Measurements from ENCODE around the gene DNAH8. TPM values are rescaled to one million over a fixed set of nuclear protein-coding genes. Genes with fewer than 3 reads are reported as not detected.

DNAH8 gene
- total RNA-seq, 1 experiment from 2014 or later = not detected

- no peaks in the 10 kb centered on the region for H3K36me3 ChIP-seq (ENCODE audit: control insufficient read depth, insufficient read depth, low read length)
- in situ Hi-C loops (cut with HindIII; ENCODE audit: low pct_unique_long_range_greater_than_20kb, low sequenced_read_pairs) = no loop called here
- DNase-seq (ENCODE audit: low read depth, low spot score) (no peak), ATAC-seq (no peak)
- CTCF ChIA-PET = no interaction called here
- intact Hi-C loops (cut with micrococcal nuclease; ENCODE audit: unreplicated experiment) = no loop called here
- no peak overlapping the region for H3K4me3 ChIP-seq (ENCODE audit: low read depth in 2 of 2, low read length in 2 of 2)
- H3K27me3 ChIP-seq (ENCODE audit: control insufficient read depth, insufficient read depth, low read length) = peaks cover 3% of the 10 kb centered on the region; the same call in 1 of the 2 replicates
- no peak overlapping the region for H3K27ac ChIP-seq (ENCODE audit: low read length)
- no peaks in the 10 kb centered on the region for H3K4me1 ChIP-seq (ENCODE audit: control insufficient read depth, insufficient read depth, low read length)
- BruUV-seq (replicated peaks) = no TSS peak
- POLR2A ChIA-PET = no interaction called here
- TF ChIP-seq SIN3A (IDR thresholded peaks at IDR 0.05; ENCODE audit: borderline replicate concordance, insufficient read depth, low read depth, low read length) (no peak), REST (IDR thresholded peaks at IDR 0.05; ENCODE audit: insufficient read depth in 1 of 2, low read depth in 2 of 2, low read length in 1 of 2) (no peak), TCF7L2 (IDR thresholded peaks at IDR 0.05; ENCODE audit: low read depth, low read length) (no peak), POLR2AphosphoS5 (IDR thresholded peaks at IDR 0.05; ENCODE audit: low read depth, low read length) (no peak)
- TF ChIP-seq, protein P1, sequence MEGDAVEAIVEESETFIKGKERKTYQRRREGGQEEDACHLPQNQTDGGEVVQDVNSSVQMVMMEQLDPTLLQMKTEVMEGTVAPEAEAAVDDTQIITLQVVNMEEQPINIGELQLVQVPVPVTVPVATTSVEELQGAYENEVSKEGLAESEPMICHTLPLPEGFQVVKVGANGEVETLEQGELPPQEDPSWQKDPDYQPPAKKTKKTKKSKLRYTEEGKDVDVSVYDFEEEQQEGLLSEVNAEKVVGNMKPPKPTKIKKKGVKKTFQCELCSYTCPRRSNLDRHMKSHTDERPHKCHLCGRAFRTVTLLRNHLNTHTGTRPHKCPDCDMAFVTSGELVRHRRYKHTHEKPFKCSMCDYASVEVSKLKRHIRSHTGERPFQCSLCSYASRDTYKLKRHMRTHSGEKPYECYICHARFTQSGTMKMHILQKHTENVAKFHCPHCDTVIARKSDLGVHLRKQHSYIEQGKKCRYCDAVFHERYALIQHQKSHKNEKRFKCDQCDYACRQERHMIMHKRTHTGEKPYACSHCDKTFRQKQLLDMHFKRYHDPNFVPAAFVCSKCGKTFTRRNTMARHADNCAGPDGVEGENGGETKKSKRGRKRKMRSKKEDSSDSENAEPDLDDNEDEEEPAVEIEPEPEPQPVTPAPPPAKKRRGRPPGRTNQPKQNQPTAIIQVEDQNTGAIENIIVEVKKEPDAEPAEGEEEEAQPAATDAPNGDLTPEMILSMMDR (IDR thresholded peaks at IDR 0.05) = no peak
- no peaks in the 10 kb centered on the region for H3K9me3 ChIP-seq (ENCODE audit: control insufficient read depth, insufficient read depth, low read depth, low read length)
Observed at GRCh38 chr6:39018103-39018502, 303.0 kb downstream of the DNAH8 start.

GRCh38 chr6:39020136-39020535 lies 305.0 kb downstream of the DNAH8 start:
- Histone ChIP-seq H3K4me1 (ENCODE audit: control insufficient read depth, insufficient read depth, low read length) (no peaks in the 10 kb centered on the region), H3K27ac (ENCODE audit: low read length) (no peak overlapping the region), H3K9me3 (ENCODE audit: control insufficient read depth, insufficient read depth, low read depth, low read length) (no peaks in the 10 kb centered on the region), H3K4me3 (ENCODE audit: low read depth in 2 of 2, low read length in 2 of 2) (no peak overlapping the region), H3K27me3 (ENCODE audit: control insufficient read depth, insufficient read depth, low read length) (peaks cover 7% of the 10 kb centered on the region; the same call in 1 of the 2 replicates), H3K36me3 (ENCODE audit: control insufficient read depth, insufficient read depth, low read length) (no peaks in the 10 kb centered on the region)
- intact Hi-C loops (cut with micrococcal nuclease; ENCODE audit: unreplicated experiment) = no loop called here
- POLR2A ChIA-PET = no interaction called here
- in situ Hi-C loops (cut with HindIII; ENCODE audit: low pct_unique_long_range_greater_than_20kb, low sequenced_read_pairs) = no loop called here
- DNase-seq (ENCODE audit: low read depth, low spot score) (no peak), ATAC-seq (no peak)
- no TSS peak for BruUV-seq (replicated peaks)
- CTCF ChIA-PET = no interaction called here
- no peak for TF ChIP-seq REST (IDR thresholded peaks at IDR 0.05; ENCODE audit: insufficient read depth in 1 of 2, low read depth in 2 of 2, low read length in 1 of 2)
- TF ChIP-seq TCF7L2 (IDR thresholded peaks at IDR 0.05; ENCODE audit: low read depth, low read length) = no peak
- no peak for TF ChIP-seq POLR2AphosphoS5 (IDR thresholded peaks at IDR 0.05; ENCODE audit: low read depth, low read length)
- TF ChIP-seq SIN3A (IDR thresholded peaks at IDR 0.05; ENCODE audit: borderline replicate concordance, insufficient read depth, low read depth, low read length) = no peak
- TF ChIP-seq, protein P1 (IDR thresholded peaks at IDR 0.05) = no peak

Measured in Panc1 (cell line).